CD4-positive, alpha-beta T cell treated with Interleukin-4 for 1 hour (primary cell): Measurements from ENCODE around the gene IQCE.
A peak's percentile ranks its signal among the peaks of the same experiment; 100 is the strongest.
"Not testable (repeated sequence)": the region's sequence is repeated elsewhere in the genome, so short reads cannot be mapped to it uniquely, and the experiment has no call there.

Experiments used
- DNase-seq, 2 donors: peaks; one replicate each; pipeline ENCODE4 v3.0.0-alpha.2; 2020 to 2022

The IQCE gene

DNA sequence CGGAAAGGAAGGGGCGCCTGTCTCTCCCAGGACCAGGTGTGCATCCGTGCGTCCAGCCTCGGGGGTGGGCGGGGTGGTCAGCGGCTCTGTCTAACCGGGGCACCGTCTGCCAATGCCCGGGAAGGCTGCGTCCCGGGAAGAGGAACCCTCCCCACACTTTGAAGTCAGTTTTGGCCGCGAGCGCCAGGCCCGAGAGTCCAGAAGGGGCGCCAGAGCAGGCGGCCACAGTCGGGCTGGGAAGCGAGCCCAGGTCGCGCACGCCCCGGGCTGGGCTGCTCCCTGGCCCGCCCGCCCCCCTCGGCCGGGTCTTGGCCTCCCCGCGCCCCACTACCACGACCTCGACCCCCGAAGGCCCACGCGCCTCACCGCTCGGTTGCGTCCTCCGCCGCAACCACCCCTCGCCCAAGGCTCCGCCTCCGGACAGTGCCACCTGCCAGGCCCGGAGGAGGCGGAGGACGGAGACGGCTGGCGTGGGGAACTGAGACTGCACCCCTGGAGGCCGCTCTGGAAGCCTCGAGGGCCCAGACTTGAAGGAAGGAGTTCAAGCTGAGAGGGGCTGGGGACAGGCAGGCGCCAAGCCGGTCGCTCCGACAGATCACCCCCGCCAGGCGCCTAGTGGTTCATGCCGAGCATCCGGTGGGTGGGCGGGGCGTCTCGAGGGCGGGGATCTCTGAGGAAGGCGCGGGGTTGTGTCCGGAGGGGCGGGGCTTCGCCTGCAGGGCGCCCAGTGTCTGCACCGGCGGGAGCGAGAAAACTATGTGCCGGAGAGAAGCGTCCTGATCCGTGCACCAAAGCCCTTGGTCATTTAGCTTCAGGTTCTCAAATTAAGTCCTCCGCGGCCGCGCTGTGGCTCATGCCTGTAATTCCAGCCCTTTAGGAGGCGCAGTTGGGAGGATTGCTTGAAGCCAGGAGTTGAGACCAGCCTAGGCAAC is 3.4 kb upstream of the IQCE start, which contains the start of gene BRAT1:
Gene BRAT1 (minus strand): TSS at position 404 of the 932 bp plus-strand sequence. CDS start 1,093 bp downstream, outside the sequence.
- peak; percentile 93 to 94 for DNase-seq

DNA sequence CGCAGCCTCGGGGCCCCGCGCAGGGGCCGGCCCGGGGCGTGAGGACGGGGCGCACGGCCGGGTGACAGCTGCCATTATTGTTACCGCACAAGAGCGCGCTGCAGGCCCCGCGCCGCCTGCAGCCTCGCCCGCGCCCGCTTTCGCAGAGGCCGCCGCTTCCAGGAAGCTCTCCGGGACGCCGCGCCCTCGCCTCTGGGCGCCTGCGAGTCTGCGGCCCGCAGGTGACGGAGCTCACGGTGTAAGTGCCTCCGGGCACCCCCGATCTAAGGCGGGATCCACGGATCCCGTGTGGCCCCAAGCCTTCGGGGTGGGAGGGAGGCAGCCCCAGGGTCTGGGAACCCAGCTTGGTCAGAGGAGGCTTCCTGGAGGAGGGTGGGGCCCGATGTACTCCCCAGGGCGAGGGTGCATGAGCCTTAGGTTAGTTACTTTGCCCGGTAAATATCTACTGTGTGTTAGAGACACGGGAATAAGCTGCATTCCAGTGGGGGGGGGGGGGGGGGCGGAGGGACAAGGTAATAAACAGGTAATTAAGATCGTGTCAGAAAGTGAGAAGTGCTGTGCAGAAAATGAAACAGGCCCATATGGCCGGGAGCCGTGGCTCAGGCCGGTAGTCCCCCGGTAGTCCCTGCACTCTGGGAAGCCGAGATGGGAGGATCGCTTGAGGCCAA is 638 bp downstream of the IQCE start:
- no peak for DNase-seq

GRCh38 chr7:2563955-2564354 is 5.2 kb downstream of the IQCE start:
- not testable (repeated sequence) for DNase-seq

- DNase-seq = no peak
Observed at GRCh38 chr7:2564970-2565540, 6.3 kb downstream of the IQCE start.

DNA sequence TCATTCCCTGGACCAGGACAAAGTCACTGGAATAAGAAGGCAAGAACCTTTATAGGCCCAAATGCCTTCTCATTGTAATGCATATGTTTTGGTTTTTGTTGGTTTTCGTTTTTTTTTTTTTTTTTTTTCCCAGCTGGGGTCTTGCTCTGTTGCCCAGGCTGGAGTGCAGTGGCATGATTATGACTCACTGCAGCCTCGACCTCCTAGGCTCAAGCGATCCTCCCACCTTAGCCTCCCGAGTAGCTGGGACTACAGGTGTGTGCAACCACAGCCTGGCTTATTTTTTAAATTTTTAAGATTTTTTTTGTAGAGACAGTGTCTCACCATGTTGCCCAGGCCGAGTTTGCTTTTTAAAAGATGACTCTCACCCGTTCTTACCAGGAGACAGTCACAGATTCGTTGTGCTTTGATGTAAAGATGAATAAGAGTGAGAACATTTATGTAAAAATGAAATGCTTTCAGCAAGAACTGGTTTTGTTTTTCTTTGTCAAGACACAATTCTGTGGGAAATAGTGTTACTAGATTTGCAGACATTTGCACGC is 7.6 kb downstream of the IQCE start:
- DNase-seq = no peak

DNA sequence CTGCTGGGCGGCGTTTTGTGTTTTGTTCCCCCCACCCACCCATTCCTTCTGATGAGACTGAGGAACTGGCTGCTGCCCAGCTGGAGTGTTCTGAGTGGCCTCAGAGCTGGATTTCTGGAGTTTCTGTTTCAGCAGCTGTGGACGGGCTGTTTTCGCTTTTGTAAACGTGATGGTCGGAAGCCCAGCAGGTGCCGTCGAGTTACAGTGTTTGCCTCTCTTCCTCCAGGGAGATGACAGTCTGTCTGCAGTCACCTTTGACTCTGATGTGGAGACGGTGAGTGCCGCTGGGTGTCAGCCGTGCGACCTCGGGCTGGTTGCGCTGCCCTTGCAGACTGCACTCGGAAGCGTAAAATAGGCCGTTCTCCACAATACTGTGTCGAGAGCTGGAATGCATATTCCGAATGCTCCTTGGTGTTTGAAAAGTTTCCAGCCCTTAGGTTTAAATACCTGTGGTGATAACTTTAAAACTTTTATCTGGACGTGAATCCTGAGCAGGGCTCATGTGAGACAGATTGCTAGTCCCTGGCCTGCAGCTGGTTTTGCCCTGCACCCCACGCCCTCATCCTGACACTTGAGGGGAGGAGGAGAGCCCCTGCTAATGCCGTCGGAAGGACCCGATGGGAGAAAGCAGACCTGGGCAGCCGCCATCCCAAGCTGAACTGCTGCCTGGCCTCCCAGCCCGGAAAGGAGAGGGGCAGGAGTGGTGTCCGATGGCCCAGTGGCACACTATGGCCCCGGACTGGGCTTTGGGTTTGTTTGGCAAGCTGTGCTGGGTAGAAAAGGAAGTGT is 8.3 kb downstream of the IQCE start:
- DNase-seq = peak in 1 of 2 donors; percentile 33

GRCh38 chr7:2567679-2568278 is 9.0 kb downstream of the IQCE start:
- no peak for DNase-seq

DNA sequence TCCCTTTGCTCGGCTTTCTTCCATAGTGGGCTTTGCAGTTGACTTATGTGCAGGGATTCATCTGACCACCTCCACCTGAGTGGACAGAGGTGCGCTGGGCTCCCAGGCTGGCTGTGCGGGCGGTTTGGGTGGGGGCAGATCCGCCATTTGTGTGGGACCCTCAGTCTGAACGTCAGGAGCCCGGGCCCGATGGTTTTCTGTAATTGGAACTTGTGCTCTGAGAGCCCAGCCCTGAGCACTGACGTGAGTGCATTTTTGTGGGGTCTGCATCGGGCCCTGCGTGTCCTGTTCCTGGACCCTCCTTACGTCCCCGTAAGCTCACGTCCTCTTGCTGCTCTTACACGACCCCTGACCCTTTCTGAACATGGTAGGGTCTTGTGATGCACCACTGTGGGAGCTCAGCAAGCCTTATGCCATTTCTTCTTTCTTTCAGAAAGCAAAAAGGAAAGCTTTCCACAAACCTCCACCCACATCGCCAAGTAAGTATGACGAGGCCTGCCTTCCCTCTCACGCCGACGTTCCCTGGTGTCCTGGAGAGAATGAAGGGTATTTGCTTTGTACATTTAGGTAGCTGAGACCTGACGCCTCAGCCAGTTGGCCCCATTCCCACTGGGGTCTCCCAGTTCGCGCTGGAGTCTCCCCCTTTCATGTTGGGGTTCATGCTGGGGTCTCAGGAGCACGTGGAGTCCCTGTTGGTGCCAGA is 9.9 kb downstream of the IQCE start:
- no peak for DNase-seq

DNA sequence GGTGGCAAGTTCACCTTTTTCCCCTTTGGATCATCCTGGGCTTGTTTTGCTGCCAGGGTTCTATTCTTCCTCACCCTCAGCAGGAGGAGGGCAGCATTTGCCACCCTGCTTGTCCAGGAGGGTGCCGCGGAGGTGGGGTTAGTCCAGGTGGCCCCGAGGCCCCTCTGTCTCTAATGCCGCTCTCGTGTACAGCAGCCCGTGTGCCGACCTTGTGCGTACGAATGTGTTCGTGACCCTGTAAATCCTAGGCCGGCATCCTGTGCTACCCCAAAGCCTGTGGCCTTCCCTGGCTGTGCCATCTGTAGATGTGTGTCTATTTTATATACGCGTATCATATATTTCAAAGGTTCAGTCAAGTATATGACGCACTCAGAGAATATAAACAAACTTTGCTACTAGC is 10.6 kb downstream of the IQCE start:
- no peak for DNase-seq

- no peak for DNase-seq
Observed at GRCh38 chr7:2570021-2570420, 11.2 kb downstream of the IQCE start.

- no peak for DNase-seq
Observed at GRCh38 chr7:2571409-2571808, 12.6 kb downstream of the IQCE start.

DNA sequence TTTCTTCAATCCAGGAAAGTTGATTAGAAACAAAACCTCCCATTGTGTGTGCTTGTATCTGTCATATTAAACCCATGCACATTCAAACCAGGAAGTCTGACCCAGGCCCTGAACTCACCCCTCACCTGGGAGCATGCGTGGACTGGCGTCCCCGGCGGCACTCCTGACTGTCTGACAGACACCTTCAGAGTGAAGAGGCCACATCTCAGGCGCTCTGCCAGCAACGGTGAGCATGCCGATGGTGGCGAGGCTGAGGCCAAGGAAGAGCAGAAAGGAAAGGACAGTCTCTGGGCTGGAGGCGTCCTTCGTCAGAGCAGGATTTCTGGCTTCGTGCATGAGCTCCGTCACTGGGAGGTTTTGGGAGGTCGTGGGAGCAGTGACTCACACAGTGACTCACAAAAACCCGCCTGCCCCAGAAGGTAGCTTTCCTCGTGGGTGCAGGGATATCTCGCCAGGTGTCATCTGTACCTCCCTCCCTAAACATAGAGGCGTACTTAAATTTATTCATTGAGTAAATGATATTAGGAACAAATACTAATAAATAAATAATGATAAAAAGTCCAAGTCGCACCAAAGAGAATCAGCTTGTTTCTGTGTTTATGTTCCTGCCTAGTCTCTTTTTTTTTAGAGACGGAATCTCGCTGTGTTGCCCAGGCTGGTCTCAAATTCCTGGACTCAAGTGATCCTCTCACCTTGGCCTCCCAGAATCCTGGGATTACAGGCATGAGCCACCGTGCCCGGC is 13.5 kb downstream of the IQCE start:
- no peak for DNase-seq

DNA sequence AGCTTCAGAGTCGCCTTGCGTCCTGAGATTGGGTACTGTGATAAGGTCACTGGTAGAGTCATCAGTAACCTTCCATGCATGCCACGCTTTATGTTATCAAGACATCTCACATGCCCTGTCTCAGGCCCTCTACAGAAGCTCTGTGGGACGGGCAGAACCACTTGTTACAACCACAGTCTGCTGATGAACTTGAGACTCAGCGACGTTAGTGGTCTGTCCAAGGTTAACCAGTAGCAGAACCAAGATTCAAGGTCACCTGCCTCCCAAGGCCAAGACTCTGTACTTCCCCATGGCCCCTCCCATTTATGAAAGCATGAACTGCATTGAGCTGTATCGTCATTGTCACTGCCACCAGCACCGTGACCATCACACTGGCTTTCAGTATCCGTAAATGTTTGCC is 15.0 kb downstream of the IQCE start:
- no peak for DNase-seq

DNA sequence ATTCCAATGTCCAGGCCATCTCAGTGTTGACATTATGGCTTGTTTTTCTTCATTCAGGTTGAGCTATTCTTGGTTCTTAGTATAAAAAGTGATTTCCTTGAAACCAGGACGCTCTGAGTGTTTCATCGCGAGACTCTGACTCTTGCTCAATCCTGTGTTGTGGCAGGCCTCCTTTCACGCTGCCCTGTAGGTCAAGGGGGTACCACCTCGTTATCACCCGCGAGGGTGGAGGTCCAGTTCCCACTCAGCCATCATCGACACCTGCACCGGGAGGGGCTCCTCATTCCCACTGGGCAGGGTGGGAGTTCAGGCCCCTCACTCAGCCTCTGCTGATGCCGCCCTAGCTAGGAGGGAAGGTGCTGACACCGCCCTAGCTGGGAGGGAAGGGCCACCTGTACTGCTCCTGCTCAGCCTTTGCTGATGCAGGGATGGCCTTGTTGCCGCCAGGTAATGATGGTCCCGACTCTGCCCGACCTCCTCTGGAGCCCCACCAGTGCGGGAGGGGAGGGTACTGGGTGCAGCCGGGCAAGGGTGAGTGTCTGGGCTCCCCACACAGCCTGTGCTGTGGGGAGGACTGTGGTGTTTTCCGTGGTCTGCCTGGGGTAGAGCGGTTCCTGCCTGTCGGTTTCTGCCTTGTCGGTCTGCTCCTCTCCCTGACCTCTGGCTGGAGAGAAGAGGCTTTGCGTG is 16.4 kb downstream of the IQCE start:
- DNase-seq = no peak

DNA sequence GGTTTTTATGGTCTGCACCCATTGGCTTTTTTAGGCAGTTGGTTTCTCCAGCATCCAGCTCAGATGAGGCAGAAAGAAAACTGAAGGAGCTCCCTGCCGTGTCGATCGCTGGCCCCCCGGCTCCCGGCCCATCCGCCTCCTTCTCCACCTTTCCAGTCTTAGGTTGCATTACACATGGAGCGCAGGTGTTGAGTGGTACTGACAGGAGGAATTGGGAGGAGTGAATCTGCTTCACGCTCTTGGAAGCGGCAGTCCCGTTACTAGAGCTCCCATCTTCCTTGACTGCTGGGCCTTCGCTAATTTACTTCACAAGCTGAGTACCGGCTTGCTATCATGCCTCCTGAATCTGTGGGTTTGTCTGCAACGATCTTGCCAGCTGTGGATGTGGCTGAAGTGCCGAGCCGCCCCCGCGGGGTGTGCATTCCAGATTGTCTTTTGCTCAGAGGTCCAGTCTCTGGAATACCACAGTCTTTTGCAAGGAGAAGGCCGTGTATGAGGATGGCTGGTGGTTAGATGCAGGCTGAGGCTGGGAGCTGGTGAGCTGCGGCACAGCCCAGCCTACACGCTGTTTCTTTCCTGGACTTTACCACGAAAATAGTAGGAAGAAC is 17.1 kb downstream of the IQCE start:
- DNase-seq = no peak

DNA sequence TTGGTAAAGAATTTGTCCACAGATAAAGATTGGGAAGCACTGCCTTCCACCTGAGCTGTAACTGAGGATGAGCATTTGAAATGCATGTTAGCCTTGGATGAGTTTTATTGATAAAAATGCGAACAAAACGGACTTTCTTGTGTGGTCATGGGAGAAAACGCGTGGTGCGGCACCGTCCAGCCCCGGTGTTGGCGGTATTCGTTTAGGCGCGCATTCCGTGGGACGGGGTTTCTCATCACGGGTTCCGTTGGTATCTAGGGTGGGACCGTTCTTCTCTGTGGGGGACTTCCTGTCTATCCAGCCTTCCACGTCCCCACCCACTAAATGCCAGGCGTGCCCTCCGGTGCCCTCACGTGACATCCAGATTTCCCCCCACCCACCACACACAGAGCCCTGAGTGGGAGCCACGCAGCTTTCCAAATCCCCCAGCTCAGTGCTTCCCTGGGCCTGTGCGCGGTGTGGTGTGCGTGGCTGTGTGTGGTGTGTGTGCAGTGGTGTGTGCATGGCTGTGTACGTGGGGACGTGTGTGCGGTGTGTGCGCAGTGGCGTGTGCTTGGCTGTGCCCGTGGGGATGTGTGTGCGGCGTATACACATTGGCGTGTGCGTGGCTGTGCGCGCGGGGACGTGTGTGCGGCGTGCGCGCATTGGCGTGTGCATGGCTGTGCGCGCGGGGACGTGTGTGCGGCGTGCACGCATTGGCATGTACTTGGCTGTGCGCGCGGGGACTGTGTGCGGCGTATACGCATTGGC is 18.1 kb downstream of the IQCE start:
- no peak for DNase-seq

DNA sequence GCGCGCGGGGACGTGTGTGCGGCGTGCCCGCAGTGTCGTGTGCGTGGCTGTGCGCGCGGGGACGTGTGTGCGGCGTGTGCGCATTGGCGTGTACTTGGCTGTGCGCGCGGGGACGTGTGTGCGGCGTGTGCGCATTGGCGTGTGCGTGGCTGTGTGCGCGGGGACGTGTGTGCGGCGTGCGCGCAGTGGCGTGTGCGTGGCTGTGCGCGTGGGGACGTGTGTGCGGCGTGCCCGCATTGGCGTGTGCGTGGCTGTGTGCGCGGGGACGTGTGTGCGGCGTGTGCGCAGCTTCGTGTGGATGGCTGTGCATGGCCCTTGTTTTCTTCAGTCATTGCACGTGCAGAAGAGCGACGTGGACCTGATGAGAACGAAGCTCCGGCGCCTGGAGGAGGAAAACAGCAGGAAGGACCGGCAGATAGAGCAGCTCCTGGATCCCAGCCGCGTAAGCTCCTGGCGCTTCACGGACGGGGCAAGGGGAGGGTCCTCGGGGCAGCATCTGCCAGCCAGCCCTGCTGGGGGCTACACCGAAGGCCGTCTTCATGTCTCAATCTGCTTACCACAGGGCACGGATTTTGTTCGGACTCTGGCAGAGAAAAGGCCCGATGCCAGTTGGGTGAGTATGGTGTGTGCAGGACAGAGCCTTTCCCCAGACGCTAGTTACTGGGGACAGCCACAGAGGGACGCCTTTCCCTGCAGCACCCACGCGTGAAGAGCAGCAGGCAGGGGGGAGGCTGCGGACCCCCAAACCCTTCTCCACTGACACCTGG is 19.3 kb downstream of the IQCE start:
- DNase-seq = no peak

DNA sequence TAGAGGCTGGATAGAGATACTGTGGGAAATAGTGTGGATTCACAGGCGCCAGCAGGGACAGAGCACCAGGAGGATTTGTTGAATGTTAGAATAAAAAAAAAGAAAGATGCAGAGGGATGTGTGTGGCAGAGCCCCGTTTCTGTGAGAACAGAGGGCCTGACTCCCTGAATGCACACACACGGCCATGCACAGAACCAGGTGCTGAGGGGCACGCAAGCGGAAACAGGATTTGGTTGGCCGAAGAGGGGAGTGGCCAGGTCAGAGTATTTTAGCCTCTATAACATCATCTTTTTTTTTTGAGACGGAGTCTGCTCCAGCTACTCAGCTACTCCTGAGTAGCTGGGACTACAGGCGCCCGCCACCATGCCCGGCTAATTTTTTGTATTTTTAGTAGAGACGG is 21.9 kb downstream of the IQCE start:
- DNase-seq = no peak
